Karpas-422 (cell line): Measurements from ENCODE around the gene THOP1. TPM values are rescaled to one million over a fixed set of nuclear protein-coding genes. Genes with fewer than 3 reads are reported as not detected.

Experiments
- DNase-seq: peaks from one replicate; pipeline ENCODE4 v3.0.0-alpha.2; 2015
- H2AFZ ChIP-seq: fragments of 200-600 bp; sonication (generic); 2 replicates; pipeline ENCODE4 v1.6.1; 2014; ENCODE audit warnings: antibody characterized with exemption, low read length, mixed read lengths
- H3K27ac ChIP-seq: fragments of 200-600 bp; sonication (generic); 2 replicates; pipeline ENCODE4 v1.5.1; 2014; ENCODE audit warnings: mild to moderate bottlenecking, low read length, moderate library complexity
- H3K27me3 ChIP-seq: fragments of 200-600 bp; sonication (generic); 2 replicates; pipeline ENCODE4 v1.6.1; 2014; ENCODE audit warnings: low read length, mixed read lengths
- H3K36me3 ChIP-seq: fragments of 200-600 bp; sonication (generic); 2 replicates; pipeline ENCODE4 v1.6.1; 2014; ENCODE audit warnings: low read length, mixed read lengths; ENCODE audit not compliant: insufficient read depth
- H3K4me1 ChIP-seq: fragments of 200-600 bp; sonication (generic); 2 replicates; pipeline ENCODE4 v1.6.1; 2014; ENCODE audit warnings: mild to moderate bottlenecking, low read length, mixed read lengths
- H3K4me2 ChIP-seq: fragments of 200-600 bp; sonication (generic); 2 replicates; pipeline ENCODE4 v1.6.1; 2014; ENCODE audit warnings: low read length, low read depth, mild to moderate bottlenecking; ENCODE audit not compliant: poor library complexity, severe bottlenecking
- H3K4me3 ChIP-seq: fragments of 200-600 bp; sonication (generic); 2 replicates; pipeline ENCODE4 v1.5.1; 2014; ENCODE audit warnings: mild to moderate bottlenecking, antibody characterized with exemption, low read length, mixed read lengths
- H3K79me2 ChIP-seq: fragments of 200-600 bp; sonication (generic); 2 replicates; pipeline ENCODE4 v1.6.1; 2014; ENCODE audit warnings: mild to moderate bottlenecking, low read length, mixed read lengths
- H3K9ac ChIP-seq: fragments of 200-600 bp; sonication (generic); 2 replicates; pipeline ENCODE4 v1.6.0; 2014; ENCODE audit warnings: low read length
- H3K9me2 ChIP-seq: fragments of 200-600 bp; sonication (generic), shearing (Covaris generic); replicated peaks from 2 replicates; pipeline ENCODE4 v1.6.0; 2014; ENCODE audit warnings: mild to moderate bottlenecking, low read length, moderate library complexity; ENCODE audit not compliant: insufficient read depth
- H3K9me3 ChIP-seq: fragments of 300-700, 200-600 bp; sonication (generic); 2 replicates; pipeline ENCODE4 v1.6.1; 2014; ENCODE audit warnings: low read length, mixed read lengths
- H4K20me1 ChIP-seq: fragments of 200-600 bp; sonication (generic); 2 replicates; pipeline ENCODE4 v1.6.1; 2014; ENCODE audit warnings: mild to moderate bottlenecking, antibody characterized with exemption, low read length, low read depth; ENCODE audit not compliant: insufficient read depth
- total RNA-seq: library from RNA; depleted of rRNA; stranded (reverse); fragments of >200 nt; shearing (Covaris generic); gene quantifications from 2 replicates; pipeline ENCODE4 v1.2.3, GENCODE V29; 2014; ENCODE audit warnings: low replicate concordance

THOP1 gene
- total RNA-seq, 1 experiment from 2014 or later, result 57.0 TPM

- peaks cover 65% of the 10 kb centered on the region for H4K20me1 ChIP-seq
- peaks cover 87% of the 10 kb centered on the region for H3K79me2 ChIP-seq
- H3K4me2 ChIP-seq, result peak overlapping the region; percentile 63
- H3K36me3 ChIP-seq, result no peaks in the 10 kb centered on the region
- peak overlapping the region; percentile 35; the same call in 1 of the 2 replicates for H3K9ac ChIP-seq
- no peaks in the 10 kb centered on the region for H3K27me3 ChIP-seq
- no peak overlapping the region for H2AFZ ChIP-seq
- peak overlapping the region; percentile 81 for H3K27ac ChIP-seq
- no peak overlapping the region for H3K4me3 ChIP-seq
- H3K9me2 ChIP-seq, result no peaks in the 10 kb centered on the region
- peaks cover 31% of the 10 kb centered on the region for H3K4me1 ChIP-seq
- no peaks in the 10 kb centered on the region for H3K9me3 ChIP-seq
- peak; percentile 83 for DNase-seq
Measured at GRCh38 chr19:2774083-2774679, 11.1 kb upstream of the THOP1 start.

- H3K4me3 ChIP-seq, result no peak overlapping the region
- no peak for DNase-seq
- peak overlapping the region; percentile 81 for H3K27ac ChIP-seq
- H3K27me3 ChIP-seq, result no peaks in the 10 kb centered on the region
- H3K9ac ChIP-seq, result 0 out of 2 replicates have a peak overlapping the region, but pooled peaks have one; percentile 11
- 0 out of 2 replicates have a peak, but pooled peaks cover 1% of the 10 kb centered on the region for H3K36me3 ChIP-seq
- peaks cover 33% of the 10 kb centered on the region for H3K4me1 ChIP-seq
- peaks cover 91% of the 10 kb centered on the region for H3K79me2 ChIP-seq
- no peaks in the 10 kb centered on the region for H3K9me3 ChIP-seq
- H3K9me2 ChIP-seq, result no peaks in the 10 kb centered on the region
- no peak overlapping the region for H2AFZ ChIP-seq
- H4K20me1 ChIP-seq, result peaks cover 58% of the 10 kb centered on the region
- H3K4me2 ChIP-seq, result peak overlapping the region; percentile 63
Measured at GRCh38 chr19:2774953-2775555, 10.2 kb upstream of the THOP1 start.

DNA sequence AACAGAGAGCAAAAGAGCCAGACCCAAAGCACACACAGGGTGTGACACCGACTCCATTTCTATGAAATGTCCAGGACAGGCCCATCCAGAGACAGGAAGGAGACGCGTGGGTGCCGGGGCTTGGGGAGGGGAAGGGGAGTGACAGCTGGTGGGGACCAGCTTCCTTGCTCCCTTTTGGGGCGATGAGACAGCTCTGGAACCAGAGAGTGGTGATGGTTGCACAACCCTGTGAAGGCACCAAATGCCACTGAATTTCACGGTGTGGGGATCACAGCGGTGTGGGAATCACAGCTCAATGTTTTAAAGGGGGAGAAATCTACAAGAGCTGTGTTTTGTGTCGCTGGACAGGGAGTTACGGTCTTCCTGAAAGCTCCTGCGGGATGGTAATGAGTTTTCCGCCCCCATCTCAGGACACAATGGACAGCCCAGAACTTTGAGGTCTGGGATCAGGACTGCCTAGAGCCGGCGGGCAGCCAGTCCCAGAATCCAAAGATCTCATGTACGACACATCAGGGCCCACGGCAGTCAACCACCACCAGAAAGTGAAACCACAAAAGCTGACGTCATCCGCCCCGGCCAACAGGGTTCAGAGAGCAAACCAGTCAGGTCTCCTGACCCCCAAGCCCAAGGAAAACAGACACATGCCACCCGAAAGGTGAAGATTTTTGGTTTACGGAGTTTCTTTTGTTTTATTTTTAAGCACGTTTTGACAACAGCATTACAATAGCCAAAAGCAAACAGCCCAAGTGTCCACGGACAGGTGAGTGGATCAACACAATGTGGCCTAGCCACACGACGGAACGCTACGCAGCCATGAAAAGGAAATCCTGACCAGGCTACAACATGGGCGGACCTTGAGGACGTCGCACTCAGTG, 9.5 kb upstream of the THOP1 start:
- H3K4me1 ChIP-seq, result peaks cover 38% of the 10 kb centered on the region
- no peak overlapping the region for H3K9ac ChIP-seq
- no peak overlapping the region for H3K27ac ChIP-seq
- no peaks in the 10 kb centered on the region for H3K9me3 ChIP-seq
- H2AFZ ChIP-seq, result no peak overlapping the region
- no peaks in the 10 kb centered on the region for H3K9me2 ChIP-seq
- no peak overlapping the region for H3K4me2 ChIP-seq
- no peaks in the 10 kb centered on the region for H3K27me3 ChIP-seq
- no peak overlapping the region for H3K4me3 ChIP-seq
- H3K79me2 ChIP-seq, result peaks cover 91% of the 10 kb centered on the region
- H3K36me3 ChIP-seq, result 0 out of 2 replicates have a peak, but pooled peaks cover 7% of the 10 kb centered on the region
- peaks cover 58% of the 10 kb centered on the region for H4K20me1 ChIP-seq
- DNase-seq, result no peak

- Histone ChIP-seq H3K79me2 (peaks cover 94% of the 10 kb centered on the region), H3K4me1 (peaks cover 54% of the 10 kb centered on the region), H3K27me3 (no peaks in the 10 kb centered on the region), H4K20me1 (peaks cover 62% of the 10 kb centered on the region), H3K4me2 (no peak overlapping the region), H2AFZ (no peak overlapping the region), H3K36me3 (0 out of 2 replicates have a peak, but pooled peaks cover 7% of the 10 kb centered on the region), H3K4me3 (no peak overlapping the region), H3K9me2 (no peaks in the 10 kb centered on the region), H3K27ac (no peak overlapping the region), H3K9me3 (no peaks in the 10 kb centered on the region), H3K9ac (no peak overlapping the region)
- no peak for DNase-seq
Measured at GRCh38 chr19:2777952-2778683, 7.2 kb upstream of the THOP1 start.

- H2AFZ ChIP-seq, result no peak overlapping the region
- no peak overlapping the region for H3K27ac ChIP-seq
- DNase-seq, result no peak
- H3K27me3 ChIP-seq, result no peaks in the 10 kb centered on the region
- no peak overlapping the region for H3K9ac ChIP-seq
- 0 out of 2 replicates have a peak, but pooled peaks cover 7% of the 10 kb centered on the region for H3K36me3 ChIP-seq
- H3K79me2 ChIP-seq, result peaks cover 89% of the 10 kb centered on the region
- H3K4me3 ChIP-seq, result no peak overlapping the region
- peaks cover 57% of the 10 kb centered on the region for H3K4me1 ChIP-seq
- H3K9me3 ChIP-seq, result no peaks in the 10 kb centered on the region
- peaks cover 57% of the 10 kb centered on the region for H4K20me1 ChIP-seq
- no peak overlapping the region for H3K4me2 ChIP-seq
- H3K9me2 ChIP-seq, result no peaks in the 10 kb centered on the region
Measured at GRCh38 chr19:2779121-2779740, 6.1 kb upstream of the THOP1 start.

DNA sequence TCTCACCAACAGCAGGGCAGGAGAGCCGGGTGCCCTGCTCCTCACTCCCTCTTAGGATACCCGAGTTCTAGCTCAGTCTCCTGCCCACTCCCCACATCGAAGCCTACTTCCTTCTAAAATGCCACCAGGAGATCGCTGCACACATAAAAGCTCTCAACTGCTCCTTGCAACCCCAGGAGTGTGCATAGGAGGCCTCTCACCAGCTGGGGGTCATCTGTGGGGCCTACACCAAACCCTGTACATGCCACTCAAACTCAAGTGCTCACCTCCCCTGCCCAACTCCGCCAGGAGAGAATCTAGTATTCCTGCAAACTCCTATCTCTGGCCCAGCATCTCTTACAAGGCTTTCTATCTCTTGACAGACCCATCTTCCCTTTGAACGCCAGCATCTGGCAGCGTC, 5.0 kb upstream of the THOP1 start:
- Histone ChIP-seq H3K79me2 (peaks cover 78% of the 10 kb centered on the region), H3K36me3 (0 out of 2 replicates have a peak, but pooled peaks cover 7% of the 10 kb centered on the region), H3K9me2 (no peaks in the 10 kb centered on the region), H3K27ac (no peak overlapping the region), H3K4me1 (peaks cover 55% of the 10 kb centered on the region), H3K9me3 (no peaks in the 10 kb centered on the region), H3K27me3 (no peaks in the 10 kb centered on the region), H3K4me2 (no peak overlapping the region), H3K4me3 (no peak overlapping the region), H3K9ac (no peak overlapping the region), H2AFZ (no peak overlapping the region), H4K20me1 (peaks cover 47% of the 10 kb centered on the region)
- DNase-seq, result no peak

DNA sequence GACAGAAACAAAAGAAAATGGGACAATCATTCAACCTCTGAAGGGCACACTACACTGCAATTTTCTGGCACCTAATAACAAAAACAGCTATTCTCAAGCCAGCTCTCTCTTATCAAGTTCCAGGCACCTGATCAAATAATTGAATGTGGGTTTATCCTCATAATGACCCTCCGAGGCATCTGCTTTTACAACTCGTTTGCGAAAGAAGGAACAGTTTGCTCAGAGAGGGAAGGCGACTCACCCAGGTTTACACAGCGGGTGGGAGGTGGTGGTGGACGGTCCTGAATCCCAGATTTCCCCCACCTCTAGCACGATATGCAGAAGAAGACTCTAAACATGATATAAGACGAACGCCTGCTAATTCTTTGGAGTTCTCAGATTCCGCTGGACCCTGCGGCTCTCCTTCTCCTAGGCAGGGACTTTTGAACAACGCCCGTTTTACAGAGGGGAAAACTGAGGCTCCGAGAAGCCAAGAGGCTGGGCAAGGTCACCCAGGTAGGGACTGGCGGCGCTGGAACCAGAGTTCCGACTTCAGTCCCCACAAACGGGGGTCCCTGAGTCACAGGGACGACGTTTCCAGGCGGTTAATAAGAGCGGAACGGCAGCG, 2.9 kb upstream of the THOP1 start:
- H3K79me2 ChIP-seq, result peaks cover 78% of the 10 kb centered on the region
- no peaks in the 10 kb centered on the region for H3K9me2 ChIP-seq
- peak overlapping the region; percentile 43 for H3K27ac ChIP-seq
- H3K27me3 ChIP-seq, result no peaks in the 10 kb centered on the region
- H3K4me2 ChIP-seq, result peak overlapping the region; percentile 85
- peak overlapping the region; percentile 87 for H3K4me3 ChIP-seq
- peaks cover 39% of the 10 kb centered on the region for H4K20me1 ChIP-seq
- H3K9ac ChIP-seq, result peak overlapping the region; percentile 90
- peaks cover 12% of the 10 kb centered on the region; the same call in 1 of the 2 replicates for H3K36me3 ChIP-seq
- H3K4me1 ChIP-seq, result peaks cover 61% of the 10 kb centered on the region
- no peak for DNase-seq
- no peaks in the 10 kb centered on the region for H3K9me3 ChIP-seq
- H2AFZ ChIP-seq, result no peak overlapping the region
